Endothelial cell (in vitro differentiated cells): ENCODE results near the gene CCL3. TPM values are rescaled to one million over a fixed set of nuclear protein-coding genes. Genes with fewer than 3 reads are reported as not detected.

Experiments
- DNase-seq: peaks from one replicate; pipeline ENCODE4 v3.0.0; 2021; ENCODE audit warnings: low spot score
- H3K27ac Mint-ChIP-seq: one replicate; pipeline ENCODE4 v1.8.0; 2021; ENCODE audit warnings: mixed read lengths, inconsistent platforms; ENCODE audit not compliant: unreplicated experiment
- H3K27me3 Mint-ChIP-seq: one replicate; pipeline ENCODE4 v1.8.0; 2021; ENCODE audit warnings: mild to moderate bottlenecking, moderate library complexity, mixed read lengths, inconsistent platforms; ENCODE audit not compliant: unreplicated experiment
- H3K36me3 Mint-ChIP-seq: one replicate; pipeline ENCODE4 v1.8.0; 2021; ENCODE audit warnings: mild to moderate bottlenecking, low read depth, mixed read lengths, inconsistent platforms; ENCODE audit not compliant: unreplicated experiment
- H3K4me1 Mint-ChIP-seq: one replicate; pipeline ENCODE4 v1.8.0; 2021; ENCODE audit warnings: mild to moderate bottlenecking, mixed read lengths, inconsistent platforms; ENCODE audit not compliant: unreplicated experiment
- H3K4me3 Mint-ChIP-seq: one replicate; pipeline ENCODE4 v1.8.0; 2021; ENCODE audit warnings: mild to moderate bottlenecking, mixed read lengths, inconsistent platforms; ENCODE audit not compliant: unreplicated experiment
- H3K9me3 Mint-ChIP-seq: one replicate; pipeline ENCODE4 v1.8.0; 2021; ENCODE audit warnings: mixed read lengths, inconsistent platforms; ENCODE audit not compliant: unreplicated experiment
- total RNA-seq: library from RNA; stranded (reverse); fragmentation: NEBNext Ultra II Directional; extraction: Animal tissue kit (Norgen Biotek cat#: 25700); gene quantifications from one replicate; pipeline ENCODE4 v1.2.1, GENCODE V29; 2021; ENCODE audit not compliant: unreplicated experiment
- TF ChIP-seq, protein P1 (sequence below): fragments of 200-600 bp; sonication (generic); IDR thresholded peaks from one replicate; pipeline ENCODE4 v1.5.0; 2021; ENCODE audit warnings: antibody characterized with exemption; ENCODE audit not compliant: unreplicated experiment

The CCL3 gene
- total RNA-seq, 1 donor from 2014 or later: not detected

DNA sequence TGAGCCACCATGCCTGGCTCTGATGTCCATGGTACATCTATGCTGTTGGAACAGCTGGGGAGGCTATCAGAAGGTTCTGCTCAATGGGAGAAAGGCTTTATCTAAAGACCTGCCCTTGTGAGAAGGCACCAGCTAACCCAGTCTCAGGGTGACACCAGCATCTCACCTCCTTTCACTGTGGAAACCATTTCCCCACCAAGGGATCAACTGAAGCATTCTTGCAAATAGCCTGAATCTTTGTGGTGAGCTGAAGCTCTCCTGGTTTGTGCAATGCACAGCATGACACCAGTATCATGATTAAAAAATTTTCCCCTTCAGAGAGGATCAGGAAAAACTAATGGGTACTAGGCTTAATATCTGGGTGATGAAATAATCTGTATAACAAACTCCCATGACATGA, 20.8 kb downstream of the CCL3 start:
- Mint-ChIP-seq H3K4me3 (no peak overlapping the region), H3K4me1 (no peaks in the 10 kb centered on the region), H3K27me3 (peaks cover 5% of the 10 kb centered on the region), H3K36me3 (no peaks in the 10 kb centered on the region), H3K27ac (no peak overlapping the region), H3K9me3 (no peaks in the 10 kb centered on the region)
- DNase-seq: no peak
- TF ChIP-seq, protein P1, sequence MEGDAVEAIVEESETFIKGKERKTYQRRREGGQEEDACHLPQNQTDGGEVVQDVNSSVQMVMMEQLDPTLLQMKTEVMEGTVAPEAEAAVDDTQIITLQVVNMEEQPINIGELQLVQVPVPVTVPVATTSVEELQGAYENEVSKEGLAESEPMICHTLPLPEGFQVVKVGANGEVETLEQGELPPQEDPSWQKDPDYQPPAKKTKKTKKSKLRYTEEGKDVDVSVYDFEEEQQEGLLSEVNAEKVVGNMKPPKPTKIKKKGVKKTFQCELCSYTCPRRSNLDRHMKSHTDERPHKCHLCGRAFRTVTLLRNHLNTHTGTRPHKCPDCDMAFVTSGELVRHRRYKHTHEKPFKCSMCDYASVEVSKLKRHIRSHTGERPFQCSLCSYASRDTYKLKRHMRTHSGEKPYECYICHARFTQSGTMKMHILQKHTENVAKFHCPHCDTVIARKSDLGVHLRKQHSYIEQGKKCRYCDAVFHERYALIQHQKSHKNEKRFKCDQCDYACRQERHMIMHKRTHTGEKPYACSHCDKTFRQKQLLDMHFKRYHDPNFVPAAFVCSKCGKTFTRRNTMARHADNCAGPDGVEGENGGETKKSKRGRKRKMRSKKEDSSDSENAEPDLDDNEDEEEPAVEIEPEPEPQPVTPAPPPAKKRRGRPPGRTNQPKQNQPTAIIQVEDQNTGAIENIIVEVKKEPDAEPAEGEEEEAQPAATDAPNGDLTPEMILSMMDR: no peak

DNA sequence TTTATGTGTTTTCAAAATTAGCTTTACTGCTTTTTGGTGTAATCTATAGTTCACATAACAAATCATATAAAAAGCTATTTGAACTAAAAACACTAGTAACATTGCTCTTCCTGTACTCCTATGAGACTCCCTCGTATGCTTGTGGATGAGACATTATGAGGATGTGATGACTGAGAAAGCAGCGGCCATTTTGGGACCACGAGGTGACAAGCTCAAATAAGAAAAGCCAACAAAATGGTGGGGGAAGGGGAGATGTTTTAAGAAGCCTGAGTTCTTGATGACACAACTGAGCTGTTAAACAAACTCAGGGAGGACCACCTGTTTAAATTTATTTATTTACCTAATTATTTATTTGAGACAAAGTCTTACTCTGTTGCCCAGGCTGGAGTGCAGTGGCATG, 21.4 kb downstream of the CCL3 start:
- no peak for DNase-seq
- Mint-ChIP-seq H3K27ac (no peak overlapping the region), H3K4me1 (no peaks in the 10 kb centered on the region), H3K36me3 (no peaks in the 10 kb centered on the region), H3K27me3 (peaks cover 5% of the 10 kb centered on the region), H3K9me3 (no peaks in the 10 kb centered on the region), H3K4me3 (no peak overlapping the region)
- TF ChIP-seq, protein P1: no peak

DNA sequence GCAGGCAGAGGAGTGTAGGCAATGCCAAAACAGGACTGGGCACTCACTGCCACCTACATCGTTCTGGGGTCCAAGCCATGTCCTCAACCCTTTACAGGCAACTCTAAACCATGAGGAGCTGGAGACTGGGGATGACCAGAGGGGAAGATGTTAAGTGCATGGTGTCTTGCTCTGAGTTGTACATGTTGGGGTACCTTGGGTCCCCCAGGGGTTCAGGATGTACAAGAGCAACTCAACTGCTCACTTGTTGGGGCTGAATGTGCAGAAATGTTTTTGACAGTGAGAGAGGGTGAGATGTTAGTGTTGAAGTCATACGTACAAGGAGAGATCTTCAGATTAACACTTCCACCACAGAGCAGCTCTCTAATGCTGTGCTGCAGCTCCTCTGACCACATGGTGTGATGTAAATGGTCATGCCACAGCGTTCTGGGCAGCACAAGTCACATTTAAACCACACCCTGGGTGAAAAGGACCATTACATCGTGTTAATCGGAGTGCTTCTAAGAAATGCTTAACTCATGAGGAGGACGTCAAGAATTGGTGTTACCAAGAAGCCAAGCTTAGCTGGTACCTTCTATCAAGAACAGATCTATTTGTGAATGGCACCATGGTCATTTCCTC, 23.5 kb downstream of the CCL3 start:
- H3K4me3 Mint-ChIP-seq: no peak overlapping the region
- peaks cover 3% of the 10 kb centered on the region for H3K27me3 Mint-ChIP-seq
- H3K4me1 Mint-ChIP-seq: no peaks in the 10 kb centered on the region
- no peaks in the 10 kb centered on the region for H3K36me3 Mint-ChIP-seq
- no peaks in the 10 kb centered on the region for H3K9me3 Mint-ChIP-seq
- no peak for DNase-seq
- TF ChIP-seq, protein P1: no peak
- no peak overlapping the region for H3K27ac Mint-ChIP-seq

DNA sequence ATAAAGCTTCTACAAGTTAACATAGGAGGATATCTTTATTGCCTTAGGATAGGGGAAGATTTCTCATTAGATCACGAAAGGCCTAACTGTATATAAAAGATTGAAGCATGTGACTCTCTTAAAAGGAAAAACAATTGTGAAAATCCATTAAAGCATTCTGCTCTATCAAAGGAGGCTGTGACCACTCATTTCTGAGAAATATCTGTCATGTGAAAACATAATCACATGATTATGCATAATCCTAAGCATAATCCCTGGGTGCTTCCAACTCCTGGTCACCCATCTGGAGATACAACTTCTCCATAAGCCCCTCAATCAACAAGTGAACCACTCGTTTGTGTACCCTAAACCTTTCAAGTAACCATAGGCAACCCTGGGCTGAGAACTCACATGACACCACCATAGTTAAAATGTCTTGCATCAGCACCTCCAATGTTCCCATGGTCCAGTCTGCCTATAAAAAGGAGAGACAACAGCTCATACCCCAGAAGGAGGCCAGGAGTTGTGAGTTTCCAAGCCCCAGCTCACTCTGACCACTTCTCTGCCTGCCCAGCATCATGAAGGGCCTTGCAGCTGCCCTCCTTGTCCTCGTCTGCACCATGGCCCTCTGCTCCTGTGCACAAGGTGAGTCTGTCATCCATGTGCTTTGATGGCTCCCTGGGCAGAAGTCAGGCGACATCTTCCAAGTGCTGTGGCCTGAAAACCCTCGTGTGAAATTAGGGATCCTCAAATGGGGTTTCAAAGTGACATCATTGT, 26.0 kb downstream of the CCL3 start, which contains the start of gene CCL18:
CCL18 (plus strand) TSS at position 487 of the 756 bp plus-strand sequence; CDS start at position 558, 71 bp downstream.
- TF ChIP-seq, protein P1: no peak
- H3K27me3 Mint-ChIP-seq: peaks cover 3% of the 10 kb centered on the region
- H3K27ac Mint-ChIP-seq: no peak within 1 kb of the TSS
- no peak within 1 kb of the TSS for H3K4me3 Mint-ChIP-seq
- H3K36me3 Mint-ChIP-seq: no peaks in the 10 kb centered on the region
- no peak for DNase-seq
- H3K4me1 Mint-ChIP-seq: no peaks in the 10 kb centered on the region
- no peaks in the 10 kb centered on the region for H3K9me3 Mint-ChIP-seq

DNA sequence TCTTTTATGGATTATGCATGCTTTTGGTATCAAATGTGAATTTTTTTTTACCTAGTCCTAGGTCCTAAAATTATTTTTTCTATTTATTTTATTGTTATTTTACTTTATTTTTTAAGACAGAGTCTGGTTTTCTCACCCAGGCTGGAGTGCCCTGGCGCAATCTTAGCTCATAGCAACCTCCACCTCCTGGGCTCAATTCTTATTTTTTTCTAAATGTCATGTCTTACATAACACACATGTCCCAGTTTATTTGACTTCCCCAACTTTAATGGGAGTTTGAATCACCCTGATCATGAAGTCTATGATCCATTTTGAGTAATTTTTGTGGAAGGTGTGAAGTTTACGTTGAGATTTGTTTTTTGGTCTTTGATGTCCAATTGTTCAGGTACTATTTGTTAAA, 29.1 kb downstream of the CCL3 start:
- TF ChIP-seq, protein P1: no peak
- Mint-ChIP-seq H3K27ac (no peak overlapping the region), H3K36me3 (no peaks in the 10 kb centered on the region), H3K9me3 (no peaks in the 10 kb centered on the region), H3K4me1 (no peaks in the 10 kb centered on the region), H3K27me3 (no peaks in the 10 kb centered on the region), H3K4me3 (no peak overlapping the region)
- no peak for DNase-seq
